OCI-LY7 (cell line): ENCODE data around the gene PSMD3. TPM values are rescaled to one million over a fixed set of nuclear protein-coding genes. Genes with fewer than 3 reads are reported as not detected.

Experiments
- BruUV-seq: library from RNA; stranded (reverse); fragments of 400-500 nt; replicated peaks from 2 replicates; lab custom pipeline; 2021; lab: Mats Ljungman, UMichigan
- CTCF ChIA-PET: fragments of 300-600 bp; sonication (Branson Sonifier 250); formaldehyde crosslinking; loops from one replicate; lab custom pipeline; 2022; ENCODE audit warnings: antibody characterized with exemption; ENCODE audit not compliant: unreplicated experiment; lab: Charles Lee
- POLR2A ChIA-PET: fragments of 300-600 bp; sonication (Branson Sonifier 250); formaldehyde crosslinking; loops from one replicate; lab custom pipeline; 2022; ENCODE audit warnings: antibody characterized with exemption; lab: Charles Lee
- DNase-seq: peaks from one replicate; pipeline ENCODE4 v3.0.0-alpha.2; 2015; ENCODE audit warnings: low spot score
- H2AFZ ChIP-seq: fragments of 200-600 bp; sonication (generic), shearing (Covaris generic); 2 replicates; pipeline ENCODE4 v1.6.1; 2014; ENCODE audit warnings: mild to moderate bottlenecking, antibody characterized with exemption, low read length, moderate library complexity
- H3K27ac ChIP-seq: fragments of 200-600 bp; sonication (generic); 2 replicates; pipeline ENCODE4 v1.5.1; 2014; ENCODE audit warnings: mixed run types, low read depth, mild to moderate bottlenecking, moderate library complexity, low read length, inconsistent platforms; ENCODE audit not compliant: poor library complexity, severe bottlenecking
- H3K36me3 ChIP-seq: fragments of 200-600 bp; sonication (generic); 2 replicates; pipeline ENCODE4 v1.6.1; 2014; ENCODE audit warnings: mild to moderate bottlenecking, antibody characterized with exemption, low read length, moderate library complexity, mixed read lengths; ENCODE audit not compliant: insufficient read depth
- H3K4me1 ChIP-seq: fragments of 200-600 bp; sonication (generic); 2 replicates; pipeline ENCODE4 v1.5.1; 2014; ENCODE audit warnings: mild to moderate bottlenecking, low read length; ENCODE audit not compliant: insufficient read depth, poor library complexity, severe bottlenecking
- H3K4me2 ChIP-seq: fragments of 200-600 bp; sonication (generic); 2 replicates; pipeline ENCODE4 v1.6.1; 2014; ENCODE audit warnings: mild to moderate bottlenecking, low read length
- H3K4me3 ChIP-seq: fragments of 200-600 bp; sonication (generic); 2 replicates; pipeline ENCODE4 v1.5.1; 2014; ENCODE audit warnings: mild to moderate bottlenecking, low read depth, low read length; ENCODE audit not compliant: poor library complexity, severe bottlenecking
- H3K79me2 ChIP-seq: fragments of 200-600 bp; sonication (generic); 2 replicates; pipeline ENCODE4 v1.6.1; 2016; ENCODE audit warnings: low read depth, mild to moderate bottlenecking, low read length, moderate library complexity, mixed read lengths; ENCODE audit not compliant: insufficient read depth
- H3K9me2 ChIP-seq: fragments of 200-600 bp; sonication (generic); 2 replicates; pipeline ENCODE4 v1.6.1; 2016; ENCODE audit warnings: mild to moderate bottlenecking, low read length, mixed read lengths; ENCODE audit not compliant: insufficient read depth
- H3K9me3 ChIP-seq: fragments of 200-600 bp; sonication (generic); 2 replicates; pipeline ENCODE4 v1.6.1; 2014; ENCODE audit warnings: mild to moderate bottlenecking, mixed run types, low read length, mixed read lengths
- H4K20me1 ChIP-seq: fragments of 200-600 bp; sonication (generic); 2 replicates; pipeline ENCODE4 v1.6.1; 2014; ENCODE audit warnings: mild to moderate bottlenecking, antibody characterized with exemption, low read length, moderate library complexity, mixed read lengths; ENCODE audit not compliant: insufficient read depth
- EZH2phosphoT487 ChIP-seq: fragments of 200-600 bp; sonication (generic); IDR thresholded peaks from 2 replicates; pipeline ENCODE4 v1.6.1; 2018; ENCODE audit warnings: low read depth, borderline replicate concordance, mild to moderate bottlenecking, mixed run types, antibody characterized with exemption, low read length, moderate library complexity, mixed read lengths
- intact Hi-C: fragments of 100-400 bp; cut with micrococcal nuclease; formaldehyde crosslinking; loops from one replicate; pipeline ENCODE4 v1.10.0; 2022; ENCODE audit not compliant: unreplicated experiment
- total RNA-seq, 2 experiments: library from RNA; depleted of rRNA in 1 of 2; stranded (reverse); fragments of >200 nt in 1 of 2; shearing (Covaris generic) in 1 of 2; gene quantifications; 2 replicates each; pipeline ENCODE4 v1.2.3, GENCODE V29; 2014 to 2022
- TF ChIP-seq, protein P1 (sequence below): fragments of 200-600 bp; sonication (generic); conservative IDR thresholded peaks from 2 replicates; pipeline ENCODE4 v1.5.1; 2014; ENCODE audit warnings: mild to moderate bottlenecking, antibody characterized with exemption, low read length, moderate library complexity, mixed read lengths

The PSMD3 gene
- total RNA-seq, 2 experiments from 2014 or later, result 149 to 150 TPM

DNA sequence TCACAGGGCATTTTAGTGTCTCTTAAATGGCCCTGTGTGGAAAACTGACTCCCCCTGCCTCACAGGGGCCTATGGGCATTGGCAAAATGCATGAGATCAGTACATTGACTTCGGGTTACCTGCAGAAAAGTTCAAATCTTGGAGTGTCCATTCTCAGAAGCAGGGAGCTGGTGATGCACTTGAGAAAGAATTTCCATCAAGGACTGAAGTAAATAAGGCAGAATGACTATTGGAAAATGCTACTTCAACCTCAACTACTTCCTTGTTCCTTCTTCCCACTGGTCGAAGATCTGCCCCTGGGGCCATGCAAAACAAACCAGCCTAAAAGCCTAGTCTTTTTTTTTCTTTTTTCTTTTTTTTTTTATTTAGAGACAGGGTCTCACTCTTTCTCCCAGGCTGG lies 31.6 kb upstream of the PSMD3 start:
- peak overlapping the region; percentile 89 for H2AFZ ChIP-seq
- TF ChIP-seq EZH2phosphoT487, result no peak
- TF ChIP-seq, protein P1, sequence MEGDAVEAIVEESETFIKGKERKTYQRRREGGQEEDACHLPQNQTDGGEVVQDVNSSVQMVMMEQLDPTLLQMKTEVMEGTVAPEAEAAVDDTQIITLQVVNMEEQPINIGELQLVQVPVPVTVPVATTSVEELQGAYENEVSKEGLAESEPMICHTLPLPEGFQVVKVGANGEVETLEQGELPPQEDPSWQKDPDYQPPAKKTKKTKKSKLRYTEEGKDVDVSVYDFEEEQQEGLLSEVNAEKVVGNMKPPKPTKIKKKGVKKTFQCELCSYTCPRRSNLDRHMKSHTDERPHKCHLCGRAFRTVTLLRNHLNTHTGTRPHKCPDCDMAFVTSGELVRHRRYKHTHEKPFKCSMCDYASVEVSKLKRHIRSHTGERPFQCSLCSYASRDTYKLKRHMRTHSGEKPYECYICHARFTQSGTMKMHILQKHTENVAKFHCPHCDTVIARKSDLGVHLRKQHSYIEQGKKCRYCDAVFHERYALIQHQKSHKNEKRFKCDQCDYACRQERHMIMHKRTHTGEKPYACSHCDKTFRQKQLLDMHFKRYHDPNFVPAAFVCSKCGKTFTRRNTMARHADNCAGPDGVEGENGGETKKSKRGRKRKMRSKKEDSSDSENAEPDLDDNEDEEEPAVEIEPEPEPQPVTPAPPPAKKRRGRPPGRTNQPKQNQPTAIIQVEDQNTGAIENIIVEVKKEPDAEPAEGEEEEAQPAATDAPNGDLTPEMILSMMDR, result no peak
- no peaks in the 10 kb centered on the region for H3K9me3 ChIP-seq
- peak overlapping the region; percentile 28; the same call in 1 of the 2 replicates for H3K4me2 ChIP-seq
- H3K27ac ChIP-seq, result no peak overlapping the region
- H3K4me1 ChIP-seq, result peaks cover 27% of the 10 kb centered on the region
- no TSS peak for BruUV-seq
- ChIA-PET POLR2A (no interaction called here), CTCF (interaction anchor here (0.6 kb wide), 1 partner anchor 796 kb away, joined by 3 read pairs; no protein-coding TSS in a partner anchor)
- no peaks in the 10 kb centered on the region for H3K9me2 ChIP-seq
- no peaks in the 10 kb centered on the region for H4K20me1 ChIP-seq
- no peaks in the 10 kb centered on the region for H3K79me2 ChIP-seq
- intact Hi-C loops, result no loop called here
- no peaks in the 10 kb centered on the region for H3K36me3 ChIP-seq
- no peak overlapping the region for H3K4me3 ChIP-seq
- no peak for DNase-seq

DNA sequence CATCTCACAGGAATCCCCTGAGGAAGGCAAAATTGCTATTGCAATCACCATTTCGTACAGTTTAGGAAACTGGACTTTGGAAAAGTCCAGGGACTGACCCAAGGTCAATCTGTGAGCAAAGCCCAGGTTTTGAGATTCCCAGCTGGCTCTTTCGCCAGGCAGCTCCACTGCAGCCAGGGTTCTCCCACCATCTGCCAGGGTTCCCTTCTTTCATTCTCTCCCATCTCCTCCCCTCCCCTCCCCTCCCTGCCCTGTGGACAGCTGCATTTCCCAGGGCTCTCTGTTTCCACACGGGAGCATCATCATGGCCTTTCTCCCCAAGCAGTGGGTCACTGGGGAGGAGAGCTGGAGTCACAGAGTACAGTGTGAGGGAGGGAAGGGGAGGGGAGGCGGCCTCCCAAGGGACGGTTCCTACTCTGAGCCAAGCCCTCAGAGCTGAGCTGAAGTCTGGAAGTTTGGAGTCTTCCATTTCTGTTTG lies 29.7 kb upstream of the PSMD3 start:
- no peaks in the 10 kb centered on the region for H3K79me2 ChIP-seq
- no TSS peak for BruUV-seq
- H3K4me3 ChIP-seq, result no peak overlapping the region
- H3K27ac ChIP-seq, result no peak overlapping the region
- ChIA-PET POLR2A (no interaction called here), CTCF (interaction anchor here (0.5 kb wide), 1 partner anchor 15 kb away, joined by 3 read pairs; no protein-coding TSS in a partner anchor)
- no peaks in the 10 kb centered on the region for H3K9me3 ChIP-seq
- peaks cover 26% of the 10 kb centered on the region for H3K4me1 ChIP-seq
- H4K20me1 ChIP-seq, result no peaks in the 10 kb centered on the region
- intact Hi-C loops, result loop anchor here (10.0 kb wide), 1 partner anchor 196 kb away; no protein-coding TSS in a partner anchor
- H2AFZ ChIP-seq, result no peak overlapping the region
- no peaks in the 10 kb centered on the region for H3K36me3 ChIP-seq
- DNase-seq, result no peak
- no peak overlapping the region for H3K4me2 ChIP-seq
- no peaks in the 10 kb centered on the region for H3K9me2 ChIP-seq
- TF ChIP-seq, protein P1, result no peak
- TF ChIP-seq EZH2phosphoT487, result no peak

DNA sequence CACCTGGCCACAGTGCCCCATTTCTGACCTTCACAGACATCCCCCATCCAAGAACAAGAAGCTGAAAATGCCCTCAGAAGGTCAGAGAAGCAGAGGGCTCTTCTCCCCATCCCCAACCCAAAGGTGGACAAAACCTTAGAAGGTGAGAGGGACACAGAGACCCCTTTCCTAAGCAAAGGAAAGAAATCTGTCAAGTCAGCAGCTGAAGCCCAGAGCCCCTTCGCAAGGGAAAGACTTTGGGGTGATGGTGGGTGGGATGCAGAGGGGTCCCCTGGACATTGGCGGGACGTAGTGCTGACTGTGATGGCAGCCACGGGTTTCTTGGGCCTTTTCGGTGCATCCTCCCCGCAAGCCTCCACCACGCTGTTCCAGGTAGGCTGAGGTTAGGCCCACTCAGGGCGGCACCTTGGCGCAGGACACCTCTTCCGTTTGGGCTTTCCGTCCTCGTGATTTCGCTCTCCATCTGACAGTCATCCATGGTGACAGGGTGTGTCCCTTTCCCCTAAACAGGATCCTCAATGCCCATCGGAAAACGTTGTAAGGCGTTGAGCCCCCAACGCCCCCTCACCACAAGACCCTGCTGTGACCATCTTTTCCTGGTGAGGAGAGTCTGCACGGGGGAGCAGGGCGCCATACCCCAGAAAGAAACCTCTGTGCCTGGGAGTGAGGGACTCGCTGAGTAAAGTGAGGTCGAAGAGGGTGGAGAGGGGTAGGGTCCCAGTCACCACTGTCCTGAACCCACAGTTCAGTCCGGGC lies 28.5 kb upstream of the PSMD3 start:
- ChIA-PET CTCF (interaction anchor here (1.2 kb wide), 1 partner anchor 12 kb away, joined by 4 read pairs; no protein-coding TSS in a partner anchor), POLR2A (interaction anchor here (1.0 kb wide), 1 partner anchor 176 kb away, joined by 5 read pairs; no protein-coding TSS in a partner anchor)
- Histone ChIP-seq H3K4me3 (peak overlapping the region; percentile 60), H3K27ac (no peak overlapping the region), H2AFZ (peak overlapping the region; percentile 43; the same call in 1 of the 2 replicates), H3K4me2 (peak overlapping the region; percentile 83), H4K20me1 (no peaks in the 10 kb centered on the region), H3K9me3 (no peaks in the 10 kb centered on the region), H3K9me2 (no peaks in the 10 kb centered on the region), H3K4me1 (peaks cover 26% of the 10 kb centered on the region), H3K79me2 (no peaks in the 10 kb centered on the region), H3K36me3 (no peaks in the 10 kb centered on the region)
- intact Hi-C loops, result loop anchor here (2.0 to 10.0 kb wide), 2 partner anchors 25 to 197 kb away; partner anchors contain the start of genes LRRC3C and ORMDL3
- BruUV-seq, result no TSS peak
- TF ChIP-seq, protein P1, result no peak
- no peak for TF ChIP-seq EZH2phosphoT487
- no peak for DNase-seq
